Choroid plexus epithelial cell (primary cell): ENCODE data around the gene IFITM1.

ENCODE experiments used
- DNase-seq: peaks from one replicate; pipeline ENCODE4 v3.0.0-alpha.2; 2010; ENCODE audit warnings: low read depth
- H3K4me3 ChIP-seq: 2 replicates; pipeline ENCODE4 v1.5.1; 2011; ENCODE audit warnings: low read depth, mild to moderate bottlenecking, control low read depth, low read length, moderate library complexity
- CTCF ChIP-seq: conservative IDR thresholded peaks from 2 replicates; pipeline ENCODE4 v1.5.1; 2011; ENCODE audit warnings: low read depth, mild to moderate bottlenecking, control low read depth, inconsistent platforms, low read length, moderate library complexity

IFITM1 gene

GRCh38 chr11:334264-334994, 20.6 kb downstream of the IFITM1 start:
- H3K4me3 ChIP-seq, result no peak overlapping the region
- DNase-seq, result peak; percentile 47
- TF ChIP-seq CTCF, result no peak

GRCh38 chr11:335779-336658, 22.2 kb downstream of the IFITM1 start:
- peak; percentile 77 for DNase-seq
- TF ChIP-seq CTCF, result no peak
- no peak overlapping the region for H3K4me3 ChIP-seq

GRCh38 chr11:336659-337198, 22.9 kb downstream of the IFITM1 start:
- H3K4me3 ChIP-seq, result no peak overlapping the region
- no peak for TF ChIP-seq CTCF
- DNase-seq, result no peak

- TF ChIP-seq CTCF, result no peak
- no peak overlapping the region for H3K4me3 ChIP-seq
- DNase-seq, result no peak
These were observed 23.9 kb downstream of the IFITM1 start for GRCh38 chr11:337711-338110.

- no peak for DNase-seq
- no peak for TF ChIP-seq CTCF
- no peak overlapping the region for H3K4me3 ChIP-seq
These were observed 26.1 kb downstream of the IFITM1 start for GRCh38 chr11:339963-340362.

- no peak overlapping the region for H3K4me3 ChIP-seq
- TF ChIP-seq CTCF, result no peak
- DNase-seq, result no peak
These were observed 27.0 kb downstream of the IFITM1 start for GRCh38 chr11:340539-341512.
